Activated CD8-positive, alpha-beta memory T cell treated with anti-CD3 and anti-CD28 coated beads, Interleukin-2, amount 10 ng/mL, durations not matched to agents 7 days and 5 days (primary cell): ENCODE data around the gene PMEPA1. TPM values are rescaled to one million over a fixed set of nuclear protein-coding genes. Genes with fewer than 3 reads are reported as not detected.
"Not testable (repeated sequence)": the region's sequence is repeated elsewhere in the genome, so short reads cannot be mapped to it uniquely, and the experiment has no call there.

ENCODE experiments used
- ATAC-seq: fragments of 150-1000 bp; cut with Tn5 transposase; one replicate; pipeline ENCODE4 v1.10.0; 2021; ENCODE audit warnings: moderate library complexity
- CTCF ChIA-PET: fragments of 350-600 bp; sonication (Branson Sonifier 250); formaldehyde crosslinking; loops from one replicate; lab custom pipeline; 2021; ENCODE audit warnings: antibody characterized with exemption; lab: Charles Lee
- DNase-seq: peaks from one replicate; pipeline ENCODE4 v3.0.0-alpha.2; 2020
- H3K27ac Mint-ChIP-seq: one replicate; pipeline ENCODE4 v1.8.0; 2021; ENCODE audit warnings: mild to moderate bottlenecking, mixed read lengths
- H3K27me3 Mint-ChIP-seq: one replicate; pipeline ENCODE4 v1.8.0; 2021; ENCODE audit warnings: mixed read lengths
- H3K36me3 Mint-ChIP-seq: one replicate; pipeline ENCODE4 v1.8.0; 2021; ENCODE audit warnings: mild to moderate bottlenecking, mixed read lengths
- H3K4me1 Mint-ChIP-seq: one replicate; pipeline ENCODE4 v1.8.0; 2021; ENCODE audit warnings: mixed read lengths
- H3K4me3 Mint-ChIP-seq: one replicate; pipeline ENCODE4 v1.8.0; 2021; ENCODE audit warnings: mild to moderate bottlenecking, moderate library complexity, mixed read lengths
- H3K9me3 Mint-ChIP-seq: one replicate; pipeline ENCODE4 v1.8.0; 2022; ENCODE audit warnings: low read depth, mixed read lengths
- total RNA-seq, 2 experiments: library from RNA; stranded (reverse); gene quantifications; one replicate each; pipeline ENCODE4 v1.2.3, GENCODE V29; 2021

The PMEPA1 gene
- total RNA-seq, 2 experiments from 2014 or later: 0.20 to 1.2 TPM

- H3K4me3 Mint-ChIP-seq: no peak overlapping the region
- no peak for DNase-seq
- H3K4me1 Mint-ChIP-seq: no peaks in the 10 kb centered on the region
- no peak overlapping the region for H3K27ac Mint-ChIP-seq
- peaks cover 26% of the 10 kb centered on the region for H3K27me3 Mint-ChIP-seq
- H3K9me3 Mint-ChIP-seq: no peaks in the 10 kb centered on the region
- peaks cover 3% of the 10 kb centered on the region for H3K36me3 Mint-ChIP-seq
- CTCF ChIA-PET: interaction anchor here (0.7 kb wide), 1 partner anchor 25 kb away, joined by 5 read pairs; no protein-coding TSS in a partner anchor
- ATAC-seq: no peak
Observed at GRCh38 chr20:57647006-57647932, 62.5 kb downstream of the PMEPA1 start.

DNA sequence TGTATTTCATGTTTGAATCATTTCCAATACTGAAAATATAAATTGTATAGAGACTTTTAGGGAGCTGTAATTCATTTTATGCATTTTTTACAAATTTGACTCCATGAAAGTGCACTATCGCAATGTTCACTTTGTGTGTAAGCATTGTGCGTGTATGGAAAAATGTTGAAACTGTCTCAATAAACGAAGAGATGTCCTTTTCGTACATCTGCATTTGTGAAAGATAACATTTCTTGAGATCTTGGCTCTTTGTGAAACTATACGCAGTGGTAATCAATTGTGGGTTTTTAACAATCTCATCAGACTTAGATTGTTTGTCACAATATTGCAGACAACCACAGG is 70.9 kb downstream of the PMEPA1 start:
- Mint-ChIP-seq H3K4me1 (peaks cover 9% of the 10 kb centered on the region), H3K9me3 (peaks cover 10% of the 10 kb centered on the region), H3K27ac (no peak overlapping the region), H3K27me3 (peaks cover 76% of the 10 kb centered on the region), H3K36me3 (peaks cover 22% of the 10 kb centered on the region), H3K4me3 (no peak overlapping the region)
- CTCF ChIA-PET: interaction anchor here (0.6 to 2.1 kb wide), 3 partner anchors 16 to 210 kb away, joined by 3 to 7 read pairs (median 4); no protein-coding TSS in a partner anchor
- DNase-seq (no peak), ATAC-seq (no peak)

GRCh38 chr20:57638173-57638894 is 71.5 kb downstream of the PMEPA1 start:
- H3K4me3 Mint-ChIP-seq: no peak overlapping the region
- ATAC-seq: no peak

GRCh38 chr20:57633945-57634491 is 75.8 kb downstream of the PMEPA1 start:
- peaks cover 76% of the 10 kb centered on the region for H3K27me3 Mint-ChIP-seq
- H3K4me3 Mint-ChIP-seq: no peak overlapping the region
- DNase-seq: peak; percentile 57
- CTCF ChIA-PET: interaction anchor here (1.0 to 2.4 kb wide), 6 partner anchors 10 to 453 kb away, joined by 3 to 17 read pairs (median 4); no protein-coding TSS in a partner anchor
- H3K36me3 Mint-ChIP-seq: peaks cover 38% of the 10 kb centered on the region
- peaks cover 15% of the 10 kb centered on the region for H3K9me3 Mint-ChIP-seq
- H3K27ac Mint-ChIP-seq: peak overlapping the region; percentile 21
- peak; percentile 55 for ATAC-seq
- H3K4me1 Mint-ChIP-seq: peaks cover 33% of the 10 kb centered on the region

More at GRCh38 chr20:57638173-57638894, 71.5 kb downstream of the PMEPA1 start:
- Mint-ChIP-seq H3K27ac (no peak overlapping the region), H3K36me3 (peaks cover 24% of the 10 kb centered on the region), H3K4me1 (peaks cover 14% of the 10 kb centered on the region), H3K9me3 (peaks cover 11% of the 10 kb centered on the region), H3K27me3 (peaks cover 76% of the 10 kb centered on the region)
- no peak for DNase-seq
- CTCF ChIA-PET: interaction anchor here (0.6 to 2.1 kb wide), 5 partner anchors 15 to 210 kb away, joined by 3 to 7 read pairs (median 3); no protein-coding TSS in a partner anchor

- CTCF ChIA-PET: no interaction called here
- H3K4me1 Mint-ChIP-seq: peaks cover 46% of the 10 kb centered on the region
Observed at GRCh38 chr20:57632286-57632685, 77.5 kb downstream of the PMEPA1 start.

DNA sequence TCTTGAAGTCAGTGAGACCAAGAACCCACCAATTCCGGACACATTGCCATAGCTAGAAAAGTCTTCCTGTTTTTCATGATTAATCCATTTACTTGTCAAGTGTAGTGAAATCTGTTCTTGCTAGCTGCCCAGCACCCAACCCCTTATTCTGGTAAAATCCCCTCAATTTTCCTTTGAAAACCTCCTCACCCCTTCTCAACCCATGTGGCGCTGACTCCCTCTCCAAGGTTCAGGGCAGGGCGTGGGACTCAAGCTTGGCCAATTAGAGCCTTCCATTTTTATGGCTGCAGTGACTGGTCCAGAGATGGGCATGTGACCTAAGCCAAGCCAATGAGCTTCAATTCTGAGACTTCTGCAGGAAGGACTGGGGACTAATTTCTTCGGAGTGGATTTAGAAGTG is 79.8 kb downstream of the PMEPA1 start:
- DNase-seq (peak; percentile 36), ATAC-seq (no peak)
- Mint-ChIP-seq H3K4me3 (peak overlapping the region; percentile 17), H3K36me3 (peaks cover 35% of the 10 kb centered on the region), H3K4me1 (peaks cover 61% of the 10 kb centered on the region), H3K27me3 (peaks cover 43% of the 10 kb centered on the region), H3K27ac (peak overlapping the region; percentile 64), H3K9me3 (peaks cover 12% of the 10 kb centered on the region)
- CTCF ChIA-PET: interaction anchor here (1.0 to 4.9 kb wide), 4 partner anchors 11 to 550 kb away, joined by 3 to 45 read pairs (median 6); partner anchors contain the start of gene ZBP1

More at GRCh38 chr20:57632286-57632685, 77.5 kb downstream of the PMEPA1 start:
- Mint-ChIP-seq H3K27ac (no peak overlapping the region), H3K36me3 (peaks cover 38% of the 10 kb centered on the region), H3K9me3 (peaks cover 13% of the 10 kb centered on the region), H3K27me3 (peaks cover 65% of the 10 kb centered on the region), H3K4me3 (no peak overlapping the region)
- ATAC-seq: no peak
- DNase-seq: no peak

DNA sequence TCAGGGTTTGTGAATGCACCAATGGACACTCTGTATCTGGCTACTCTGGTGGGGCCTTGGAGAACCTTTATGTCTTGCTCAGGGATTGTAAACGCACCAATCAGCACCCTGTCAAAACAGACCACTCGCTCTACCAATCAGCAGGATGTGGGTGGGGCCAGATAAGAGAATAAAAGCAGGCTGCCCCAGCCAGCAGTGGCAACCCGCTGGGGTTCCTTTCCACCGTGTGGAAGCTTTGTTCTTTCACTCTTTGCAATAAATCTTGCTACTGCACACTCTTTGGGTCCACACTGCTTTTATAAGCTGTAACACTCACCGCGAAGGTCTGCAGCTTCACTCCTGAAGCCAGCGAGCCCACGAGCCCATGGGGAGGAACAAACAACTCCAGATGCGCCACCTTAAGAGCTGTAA is 80.3 kb downstream of the PMEPA1 start:
- not testable (repeated sequence) for ATAC-seq, DNase-seq
- Mint-ChIP-seq H3K36me3 (peaks cover 34% of the 10 kb centered on the region), H3K27me3 (peaks cover 37% of the 10 kb centered on the region), H3K4me3 (peak overlapping the region; percentile 17), H3K4me1 (peaks cover 58% of the 10 kb centered on the region), H3K27ac (peak overlapping the region; percentile 64), H3K9me3 (peaks cover 13% of the 10 kb centered on the region)
- CTCF ChIA-PET: interaction anchor here (1.0 to 4.9 kb wide), 4 partner anchors 10 to 550 kb away, joined by 3 to 45 read pairs (median 6); partner anchors contain the start of gene ZBP1

DNA sequence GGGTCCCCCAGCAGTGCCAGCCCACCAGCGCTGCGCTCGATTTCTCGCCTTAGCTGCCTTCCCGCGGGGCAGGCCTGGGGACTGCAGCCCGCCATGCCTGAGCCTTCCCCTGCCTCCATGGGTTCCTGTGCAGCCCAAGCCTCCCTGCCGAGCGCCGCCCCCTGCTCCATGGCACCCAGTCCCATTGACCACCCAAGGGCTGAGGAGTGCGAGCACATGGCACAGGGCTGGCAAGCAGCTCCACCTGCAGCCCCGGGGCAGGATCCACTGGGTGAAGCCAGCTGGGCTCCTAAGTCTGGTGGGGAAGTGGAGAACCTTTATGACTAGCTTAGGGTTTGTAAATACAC is 80.9 kb downstream of the PMEPA1 start:
- ATAC-seq, H3K4me3 Mint-ChIP-seq: not testable (repeated sequence)
- H3K4me1 Mint-ChIP-seq: peaks cover 53% of the 10 kb centered on the region
- peak overlapping the region; percentile 64 for H3K27ac Mint-ChIP-seq
- H3K27me3 Mint-ChIP-seq: peaks cover 31% of the 10 kb centered on the region
- CTCF ChIA-PET: interaction anchor here (1.0 to 4.9 kb wide), 4 partner anchors 10 to 551 kb away, joined by 3 to 45 read pairs (median 6); partner anchors contain the start of gene ZBP1
- peaks cover 31% of the 10 kb centered on the region for H3K36me3 Mint-ChIP-seq
- peak; percentile 36 for DNase-seq
- peaks cover 13% of the 10 kb centered on the region for H3K9me3 Mint-ChIP-seq

GRCh38 chr20:57628047-57628961 is 81.5 kb downstream of the PMEPA1 start:
- peaks cover 29% of the 10 kb centered on the region for H3K36me3 Mint-ChIP-seq
- H3K27me3 Mint-ChIP-seq: peaks cover 28% of the 10 kb centered on the region
- ATAC-seq (peak; percentile 89), DNase-seq (peak; percentile 76)
- peaks cover 12% of the 10 kb centered on the region for H3K9me3 Mint-ChIP-seq
- peaks cover 47% of the 10 kb centered on the region for H3K4me1 Mint-ChIP-seq
- CTCF ChIA-PET: interaction anchor here (0.9 to 4.9 kb wide), 8 partner anchors 9 to 1030 kb away, joined by 3 to 45 read pairs (median 6); partner anchors contain the start of gene ZBP1
- peak overlapping the region; percentile 99 for H3K27ac Mint-ChIP-seq
- H3K4me3 Mint-ChIP-seq: peak overlapping the region; percentile 66

DNA sequence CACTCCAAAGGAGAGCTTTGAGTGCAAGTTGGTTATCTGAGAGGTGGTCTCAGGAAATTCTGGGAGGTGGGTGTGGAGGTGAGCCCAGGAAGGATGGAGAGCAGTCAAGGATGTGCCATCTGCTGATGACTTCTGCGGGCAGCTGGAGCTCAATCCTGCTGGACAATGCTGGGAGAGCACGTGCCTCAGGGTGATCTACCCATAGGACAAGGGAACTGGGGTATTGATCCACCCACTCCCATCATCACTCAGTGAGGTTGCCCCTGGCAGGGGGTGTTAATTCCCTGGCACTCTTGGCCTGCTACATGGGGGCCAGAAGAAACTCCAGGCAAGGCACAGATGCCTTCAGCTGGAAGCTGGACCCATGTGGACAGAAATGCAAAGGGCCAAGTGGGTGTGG is 82.5 kb downstream of the PMEPA1 start:
- CTCF ChIA-PET: interaction anchor here (0.9 to 4.9 kb wide), 5 partner anchors 8 to 552 kb away, joined by 3 to 45 read pairs (median 9); partner anchors contain the start of gene ZBP1
- Mint-ChIP-seq H3K36me3 (peaks cover 28% of the 10 kb centered on the region), H3K4me3 (no peak overlapping the region), H3K9me3 (peaks cover 10% of the 10 kb centered on the region), H3K4me1 (peaks cover 47% of the 10 kb centered on the region), H3K27ac (peak overlapping the region; percentile 99), H3K27me3 (peaks cover 19% of the 10 kb centered on the region)
- no peak for ATAC-seq
- DNase-seq: peak; percentile 31

DNA sequence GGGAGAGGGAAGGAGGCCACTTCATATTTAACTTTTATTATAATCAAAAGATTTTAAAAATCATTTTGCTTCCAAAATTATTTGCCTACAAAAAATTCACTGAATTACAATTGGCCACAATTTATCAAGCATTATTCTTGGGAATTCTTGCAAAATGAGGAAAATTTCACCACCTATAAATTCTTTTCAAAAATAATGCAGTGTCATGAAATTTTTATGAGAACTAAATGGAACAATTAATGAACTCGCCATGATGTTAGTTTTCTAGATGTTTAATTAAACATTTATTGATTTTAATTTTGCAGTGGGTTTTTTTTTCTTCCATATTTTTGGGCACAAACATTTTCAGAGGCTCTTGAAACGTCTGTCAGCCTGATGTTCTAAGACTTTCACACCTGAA is 83.8 kb downstream of the PMEPA1 start:
- peak overlapping the region; percentile 21 for H3K27ac Mint-ChIP-seq
- H3K9me3 Mint-ChIP-seq: peaks cover 10% of the 10 kb centered on the region
- peaks cover 23% of the 10 kb centered on the region for H3K36me3 Mint-ChIP-seq
- H3K27me3 Mint-ChIP-seq: peaks cover 7% of the 10 kb centered on the region
- ATAC-seq (no peak), DNase-seq (no peak)
- H3K4me3 Mint-ChIP-seq: no peak overlapping the region
- CTCF ChIA-PET: interaction anchor here (2.5 kb wide), 1 partner anchor 28 kb away, joined by 15 read pairs; no protein-coding TSS in a partner anchor
- H3K4me1 Mint-ChIP-seq: peaks cover 61% of the 10 kb centered on the region
